ENCODE data around the gene PNMA6A.

DNA sequence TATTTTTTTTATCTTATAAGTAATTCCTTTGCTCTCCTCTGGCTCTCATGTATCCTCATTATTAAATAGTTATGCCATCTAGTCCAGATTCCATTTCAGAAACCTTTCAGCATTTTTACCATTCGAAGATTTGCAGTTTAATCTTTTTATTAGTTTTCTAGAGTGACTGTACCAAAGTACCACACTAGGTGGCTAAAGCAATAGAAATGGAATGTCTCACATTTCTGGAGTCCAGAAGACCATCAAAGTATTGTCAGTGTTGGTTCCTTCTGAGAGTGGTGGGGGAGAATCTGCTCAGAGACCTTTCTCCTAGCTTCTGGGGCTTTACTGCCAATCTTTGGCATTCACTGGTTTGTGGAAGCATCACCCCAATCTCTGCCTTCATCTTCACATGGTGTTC lies 19.7 kb upstream of the PNMA6A start:
- no peak; the same call in 1 of the 2 replicates for TF ChIP-seq CTCF (conservative IDR thresholded peaks at IDR 0.05)
- TF ChIP-seq ZFX (IDR thresholded peaks at IDR 0.05) = no peak

All from C4-2B (cell line).